GM11168 (cell line): ENCODE measurements around the gene MRM3.
"Not testable (repeated sequence)": the region's sequence is repeated elsewhere in the genome, so short reads cannot be mapped to it uniquely, and the experiment has no call there.

Experiments used
- in situ Hi-C: fragments of 300-500 bp; cut with MboI; formaldehyde crosslinking; loops from one replicate; pipeline ENCODE4 v1.12.0; 2022; ENCODE audit warnings: low sequenced_read_pairs; ENCODE audit not compliant: unreplicated experiment

MRM3 gene, protein sequence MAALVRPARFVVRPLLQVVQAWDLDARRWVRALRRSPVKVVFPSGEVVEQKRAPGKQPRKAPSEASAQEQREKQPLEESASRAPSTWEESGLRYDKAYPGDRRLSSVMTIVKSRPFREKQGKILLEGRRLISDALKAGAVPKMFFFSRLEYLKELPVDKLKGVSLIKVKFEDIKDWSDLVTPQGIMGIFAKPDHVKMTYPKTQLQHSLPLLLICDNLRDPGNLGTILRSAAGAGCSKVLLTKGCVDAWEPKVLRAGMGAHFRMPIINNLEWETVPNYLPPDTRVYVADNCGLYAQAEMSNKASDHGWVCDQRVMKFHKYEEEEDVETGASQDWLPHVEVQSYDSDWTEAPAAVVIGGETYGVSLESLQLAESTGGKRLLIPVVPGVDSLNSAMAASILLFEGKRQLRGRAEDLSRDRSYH

DNA sequence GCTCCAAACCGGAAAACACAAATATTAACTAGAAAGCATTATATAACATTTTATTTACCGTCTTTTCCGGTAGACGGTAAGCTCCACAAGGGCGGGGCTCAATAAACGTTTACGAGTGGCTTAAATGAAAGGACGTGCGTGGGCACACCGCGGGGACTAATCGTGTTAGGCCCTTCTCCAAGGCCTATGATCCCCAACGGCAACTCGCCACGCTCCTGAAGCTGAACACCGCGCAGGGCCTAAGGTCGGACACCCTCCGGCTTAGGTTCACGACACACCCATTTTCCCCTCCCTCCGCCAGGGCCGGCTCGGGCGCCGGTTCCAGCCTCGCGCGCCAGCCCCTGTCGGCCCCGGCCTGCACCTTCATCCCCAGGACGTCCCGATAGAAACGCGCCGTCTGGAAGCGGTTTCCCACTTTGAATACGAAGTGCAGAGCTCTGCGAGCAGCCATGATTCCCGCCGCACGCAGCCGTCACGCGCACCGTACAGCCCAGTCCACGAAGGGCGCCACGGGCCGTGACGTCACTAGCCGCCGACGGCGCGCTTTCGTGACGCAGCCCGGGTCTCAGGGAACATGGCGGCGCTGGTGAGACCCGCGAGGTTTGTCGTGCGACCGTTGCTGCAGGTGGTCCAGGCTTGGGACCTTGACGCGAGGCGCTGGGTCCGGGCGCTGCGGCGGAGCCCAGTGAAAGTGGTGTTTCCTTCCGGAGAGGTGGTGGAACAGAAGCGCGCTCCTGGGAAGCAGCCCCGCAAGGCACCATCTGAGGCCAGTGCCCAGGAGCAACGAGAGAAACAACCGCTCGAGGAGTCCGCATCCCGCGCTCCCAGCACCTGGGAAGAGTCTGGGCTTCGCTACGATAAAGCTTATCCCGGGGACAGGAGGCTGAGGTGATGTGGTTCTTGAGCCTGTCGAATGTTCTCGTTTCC lies at the start of gene MRM3, which contains the start of gene GLOD4:
Gene MRM3, plus strand, starts transcription at position 549 of the 927 bp plus-strand sequence. Its CDS starts 26 bp downstream, at position 575.
Gene GLOD4, minus strand, starts transcription at position 476 of the 927 bp plus-strand sequence. Its CDS starts 25 bp downstream, at position 451.
- in situ Hi-C loops = no loop called here

DNA sequence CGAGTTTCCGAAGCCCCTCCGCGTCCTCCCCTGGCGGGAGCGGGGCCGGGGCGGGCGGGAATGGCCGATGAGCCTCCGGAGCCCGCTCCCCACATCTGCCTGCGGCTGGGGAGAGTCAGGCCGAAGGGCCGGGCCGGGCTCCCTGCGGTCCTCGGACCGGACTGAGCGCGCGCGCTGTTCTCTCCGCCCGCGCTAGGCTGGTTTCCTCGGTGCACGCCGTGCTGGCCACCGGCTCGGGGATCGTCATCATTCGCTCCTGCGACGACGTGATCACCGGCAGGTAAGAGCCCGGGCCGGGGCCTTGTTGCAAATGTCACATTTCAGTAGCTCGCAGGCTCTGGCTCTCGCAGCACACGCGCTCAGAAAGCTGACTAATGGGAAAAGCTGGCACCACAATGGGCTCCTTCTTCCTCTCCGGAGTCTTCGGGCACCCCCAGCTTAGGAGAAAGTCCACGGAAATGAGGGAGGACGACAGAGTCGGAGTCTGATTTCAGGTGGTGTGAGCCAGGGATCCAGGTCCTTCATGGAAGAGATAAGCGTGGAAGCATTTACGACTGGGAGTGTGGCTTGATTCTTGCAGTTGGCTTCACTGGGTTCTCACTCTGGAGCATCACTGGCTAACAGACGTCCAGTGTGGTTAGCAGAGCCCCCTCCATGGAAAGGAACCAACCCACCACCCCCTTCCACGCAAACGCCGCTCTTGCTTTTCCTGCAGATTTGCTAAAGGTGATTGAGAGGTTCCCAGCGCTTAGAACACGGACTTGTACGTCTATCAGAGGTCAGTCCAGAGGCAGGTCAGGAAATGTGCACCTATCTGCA lies 49.0 kb upstream of the MRM3 start:
- in situ Hi-C loops = no loop called here

DNA sequence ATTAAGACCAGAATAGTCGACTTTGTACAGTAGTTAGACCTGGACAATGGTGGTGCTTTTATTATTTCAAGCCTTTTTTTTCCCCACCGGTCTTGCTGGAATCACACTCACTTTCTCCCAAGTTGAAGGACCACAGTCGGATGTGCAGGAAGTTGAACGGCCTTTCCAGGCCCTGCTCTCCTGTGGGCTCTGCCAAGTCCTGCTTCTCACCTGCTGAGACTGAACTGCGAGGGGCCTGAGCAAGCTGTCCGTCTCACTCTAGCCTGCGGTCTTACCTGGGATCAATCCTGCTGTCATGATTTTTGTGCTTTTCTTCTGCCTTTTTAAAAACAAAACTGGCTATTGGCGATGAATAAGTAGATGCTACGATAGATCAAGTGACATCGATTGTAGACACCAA lies 48.4 kb upstream of the MRM3 start:
- in situ Hi-C loops = no loop called here

DNA sequence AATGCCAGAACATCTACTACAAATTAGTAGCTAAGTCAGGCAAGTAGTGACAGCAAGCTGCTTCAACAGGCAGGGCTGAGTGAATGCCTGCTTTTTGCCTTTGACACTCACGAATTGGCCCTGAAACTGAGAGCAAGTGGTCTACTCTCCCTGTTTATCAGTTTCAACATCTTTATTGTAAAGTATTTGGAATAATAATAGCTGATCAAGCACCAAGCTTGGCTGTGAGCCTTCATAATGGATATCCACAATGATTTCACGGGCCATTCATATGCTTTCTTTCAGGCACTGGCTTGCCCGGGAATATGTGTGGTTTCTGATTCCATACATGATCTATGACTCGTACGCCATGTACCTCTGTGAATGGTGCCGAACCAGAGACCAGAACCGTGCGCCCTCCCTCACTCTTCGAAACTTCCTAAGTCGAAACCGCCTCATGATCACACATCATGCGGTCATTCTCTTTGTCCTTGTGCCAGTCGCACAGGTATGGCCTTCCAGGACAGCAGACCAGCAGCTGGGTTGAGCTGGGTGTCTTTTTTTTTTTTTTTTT lies 44.5 kb upstream of the MRM3 start:
- in situ Hi-C loops = no loop called here

DNA sequence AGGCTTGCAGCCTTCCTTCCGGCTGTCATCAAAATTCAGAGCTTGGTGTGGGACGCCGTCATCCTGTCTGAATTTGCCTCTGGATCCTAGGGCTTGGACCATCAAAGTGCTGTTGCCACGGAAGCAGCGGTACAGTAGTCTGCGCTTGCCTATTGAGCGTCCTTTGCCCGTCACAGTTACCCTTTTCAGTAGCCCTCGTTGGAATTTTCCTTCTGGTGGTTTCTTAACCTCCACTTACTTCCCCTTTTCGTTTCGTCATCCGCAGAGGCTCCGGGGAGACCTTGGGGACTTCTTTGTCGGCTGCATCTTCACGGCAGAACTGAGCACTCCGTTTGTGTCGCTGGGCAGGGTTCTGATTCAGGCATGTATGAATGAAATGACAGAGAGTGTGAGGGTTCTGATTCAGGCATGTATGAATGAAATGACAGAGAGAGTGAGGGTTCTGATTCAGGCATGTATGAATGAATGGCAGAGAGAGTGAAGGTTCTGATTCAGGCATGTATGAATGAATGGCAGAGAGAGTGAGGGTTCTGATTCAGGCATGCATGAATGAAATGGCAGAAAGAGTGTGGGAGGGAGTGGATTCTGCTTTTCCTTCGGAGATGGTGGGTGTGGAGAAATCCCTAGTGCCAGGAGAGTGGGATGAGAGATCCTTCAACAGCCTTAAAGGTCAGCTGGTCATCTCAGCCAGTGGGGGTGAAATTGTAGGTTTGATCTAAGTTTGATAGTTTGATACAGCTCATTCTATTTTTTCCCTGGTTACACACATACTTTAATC lies 41.7 kb upstream of the MRM3 start:
- in situ Hi-C loops = no loop called here

DNA sequence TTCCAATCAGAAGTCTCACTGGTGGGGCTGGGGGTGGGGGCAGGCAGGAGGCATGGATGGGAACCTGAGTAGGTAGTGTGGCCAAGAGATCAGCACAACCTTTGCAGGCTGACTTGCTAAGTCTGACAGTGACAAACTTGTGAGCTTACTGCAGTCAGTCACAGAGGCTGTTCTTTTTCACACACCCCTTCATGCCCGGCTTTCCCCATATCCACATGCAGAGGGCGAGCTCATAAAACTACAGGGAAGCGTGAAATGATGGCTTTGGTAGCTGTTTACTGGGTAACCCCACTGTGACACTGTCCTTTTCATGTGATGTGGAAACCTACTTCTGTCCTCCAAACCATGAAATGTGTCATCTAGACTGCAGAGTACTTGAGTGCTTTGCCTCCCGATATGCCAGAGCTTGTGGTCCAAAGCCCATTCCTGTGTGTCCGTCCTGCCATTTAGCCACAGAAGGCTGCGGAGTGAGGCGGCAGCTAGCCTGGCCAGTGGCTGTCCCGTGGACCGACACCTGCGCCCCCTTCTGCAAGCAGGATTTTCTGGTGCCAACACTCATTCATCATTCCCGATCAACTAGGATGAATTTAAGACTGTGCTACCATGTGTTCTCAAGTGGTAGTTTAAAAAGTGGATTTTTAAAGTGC lies 39.9 kb upstream of the MRM3 start:
- in situ Hi-C loops = no loop called here

DNA sequence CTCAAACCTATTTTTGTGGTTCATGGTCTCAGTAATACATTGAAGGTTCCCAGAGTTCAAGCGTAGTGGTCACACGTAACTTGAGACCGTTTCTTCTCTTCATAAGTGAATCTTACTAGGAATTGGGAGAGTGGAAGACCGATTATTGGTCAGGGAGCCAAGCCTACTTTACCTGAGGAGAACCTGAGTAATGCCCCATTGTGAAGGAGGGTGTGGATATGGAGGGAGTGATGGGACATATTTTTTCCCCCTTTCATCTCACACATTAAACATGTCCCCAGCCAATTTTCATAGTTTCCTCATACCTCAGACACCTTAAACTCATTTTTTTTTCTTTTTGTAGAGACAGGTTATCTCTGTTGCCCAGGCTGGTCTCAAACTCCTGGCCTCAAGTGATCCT lies 39.0 kb upstream of the MRM3 start:
- in situ Hi-C loops = no loop called here

DNA sequence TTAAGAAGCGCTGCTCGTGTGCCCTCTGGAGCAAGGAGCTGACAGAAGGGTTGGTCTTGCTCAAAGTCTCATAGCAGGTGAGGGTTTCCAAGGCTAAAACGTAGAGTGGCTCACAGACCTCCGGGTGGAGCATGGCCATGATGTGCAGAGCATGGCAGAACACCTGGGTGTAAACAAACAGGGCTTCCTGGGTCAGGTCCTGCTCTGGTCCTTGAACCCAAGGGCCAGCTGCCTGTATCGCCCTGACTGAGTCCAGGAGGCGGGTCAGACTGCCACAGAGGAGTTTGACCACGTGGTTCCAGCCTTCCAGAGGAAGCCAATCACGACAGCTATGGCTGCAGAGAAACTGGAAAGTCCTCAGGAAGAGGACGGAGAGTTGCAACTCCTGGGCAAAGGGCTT lies 37.2 kb upstream of the MRM3 start:
- in situ Hi-C loops = no loop called here

DNA sequence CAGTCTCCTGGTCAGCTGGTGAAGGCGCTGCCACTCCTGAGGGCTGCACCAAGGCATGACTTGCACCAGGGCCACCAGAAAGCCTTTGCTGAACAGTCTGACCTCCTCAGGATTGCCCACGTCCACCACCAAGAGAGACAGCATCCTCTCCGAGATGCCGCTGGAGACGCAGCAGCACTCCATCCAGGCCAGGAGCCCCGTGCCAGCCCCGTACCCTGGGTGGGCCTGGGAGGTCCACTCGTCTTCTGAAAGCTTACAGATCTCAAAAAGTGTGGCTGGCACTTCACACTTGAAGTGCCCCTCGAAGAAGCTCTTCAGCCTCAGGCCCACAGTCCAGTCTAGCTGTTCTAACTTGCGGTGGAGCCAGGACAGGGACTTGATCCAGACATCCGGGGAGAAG lies 36.7 kb upstream of the MRM3 start:
- in situ Hi-C loops = no loop called here

DNA sequence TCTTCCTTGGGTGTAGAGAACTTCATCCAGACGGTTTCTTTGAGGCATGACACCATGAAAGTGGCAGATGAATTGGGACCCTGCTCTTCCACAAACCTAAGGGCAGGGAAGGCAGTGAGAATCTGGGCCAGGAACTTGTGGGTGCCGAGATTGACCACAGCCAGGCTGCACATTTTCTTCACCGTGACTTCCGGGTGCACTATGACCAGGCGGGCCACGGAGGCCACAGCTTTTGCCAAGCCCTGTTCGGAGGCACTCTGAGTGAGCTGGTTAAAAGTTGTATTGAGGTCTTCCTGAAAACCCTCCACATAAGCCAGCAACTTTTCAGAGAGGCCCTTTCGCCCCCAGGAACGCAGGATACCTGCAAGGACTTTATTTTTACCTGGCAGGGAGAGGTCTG lies 36.0 kb upstream of the MRM3 start:
- in situ Hi-C loops = no loop called here

DNA sequence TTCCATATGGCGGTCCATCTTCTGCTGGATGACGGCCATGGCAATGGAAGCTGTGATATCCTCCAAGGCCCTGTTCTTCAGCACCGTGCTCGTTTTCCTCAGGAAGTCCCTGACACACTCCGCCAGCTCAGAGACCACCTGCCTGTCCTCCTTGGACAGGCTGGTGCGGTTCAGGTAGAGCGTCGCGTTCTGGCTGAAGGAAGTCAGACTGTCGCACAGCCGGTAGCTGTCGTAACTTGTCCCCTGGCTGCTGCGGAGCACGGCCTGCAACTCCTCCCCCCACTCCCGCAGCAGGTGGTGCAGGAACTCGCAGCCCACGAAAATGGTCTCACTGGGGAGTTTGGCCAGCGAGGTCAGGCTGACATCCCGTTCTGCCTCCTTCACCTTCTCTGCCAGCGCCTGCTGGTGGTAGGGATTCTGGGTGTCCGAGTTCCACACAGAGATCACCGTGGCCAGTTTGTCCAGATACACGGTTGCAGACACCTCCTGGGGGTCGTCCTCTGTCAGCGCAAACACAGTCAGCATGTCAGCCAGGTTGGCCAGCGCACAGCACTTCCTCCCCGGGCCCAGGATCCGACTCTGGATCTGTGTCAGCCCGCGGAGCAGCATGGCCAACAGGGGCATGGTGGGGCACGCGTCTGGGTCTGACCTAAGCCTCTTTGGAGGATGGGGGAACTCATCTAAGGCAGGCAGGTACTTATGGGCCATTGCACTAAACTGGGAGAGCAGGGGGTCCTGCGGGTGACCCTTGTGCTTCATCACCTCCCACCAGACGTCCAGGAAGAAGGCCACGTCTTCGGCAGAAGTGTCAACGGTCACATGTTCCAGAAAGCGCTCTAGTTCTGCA lies 35.1 kb upstream of the MRM3 start:
- in situ Hi-C loops = no loop called here

DNA sequence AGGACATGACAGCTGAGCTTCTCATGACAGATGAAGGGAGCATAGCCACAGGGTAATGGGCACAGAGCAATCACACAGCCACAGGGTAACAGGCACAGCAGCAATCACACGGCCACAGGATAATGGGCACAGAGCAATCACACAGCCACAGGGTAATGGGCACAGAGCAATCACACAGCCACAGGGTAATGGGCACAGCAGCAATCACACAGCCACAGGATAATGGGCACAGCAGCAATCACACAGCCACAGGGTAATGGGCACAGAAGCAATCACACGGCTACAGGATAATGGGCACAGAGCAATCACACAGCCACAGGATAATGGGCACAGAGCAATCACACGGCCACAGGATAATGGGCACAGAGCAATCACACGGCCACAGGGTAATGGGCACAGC lies 33.5 kb upstream of the MRM3 start:
- in situ Hi-C loops = not testable (repeated sequence)

DNA sequence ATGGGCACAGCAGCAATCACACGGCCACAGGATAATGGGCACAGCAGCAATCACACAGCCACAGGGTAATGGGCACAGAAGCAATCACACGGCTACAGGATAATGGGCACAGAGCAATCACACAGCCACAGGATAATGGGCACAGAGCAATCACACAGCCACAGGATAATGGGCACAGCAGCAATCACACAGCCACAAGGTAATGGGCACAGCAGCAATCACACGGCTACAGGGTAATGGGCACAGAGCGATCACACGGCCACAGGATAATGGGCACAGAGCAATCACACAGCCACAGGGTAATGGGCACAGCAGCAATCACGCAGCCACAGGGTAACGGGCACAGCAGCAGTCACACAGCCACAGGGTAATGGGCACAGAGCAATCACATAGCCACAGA lies 32.8 kb upstream of the MRM3 start:
- in situ Hi-C loops = not testable (repeated sequence)

DNA sequence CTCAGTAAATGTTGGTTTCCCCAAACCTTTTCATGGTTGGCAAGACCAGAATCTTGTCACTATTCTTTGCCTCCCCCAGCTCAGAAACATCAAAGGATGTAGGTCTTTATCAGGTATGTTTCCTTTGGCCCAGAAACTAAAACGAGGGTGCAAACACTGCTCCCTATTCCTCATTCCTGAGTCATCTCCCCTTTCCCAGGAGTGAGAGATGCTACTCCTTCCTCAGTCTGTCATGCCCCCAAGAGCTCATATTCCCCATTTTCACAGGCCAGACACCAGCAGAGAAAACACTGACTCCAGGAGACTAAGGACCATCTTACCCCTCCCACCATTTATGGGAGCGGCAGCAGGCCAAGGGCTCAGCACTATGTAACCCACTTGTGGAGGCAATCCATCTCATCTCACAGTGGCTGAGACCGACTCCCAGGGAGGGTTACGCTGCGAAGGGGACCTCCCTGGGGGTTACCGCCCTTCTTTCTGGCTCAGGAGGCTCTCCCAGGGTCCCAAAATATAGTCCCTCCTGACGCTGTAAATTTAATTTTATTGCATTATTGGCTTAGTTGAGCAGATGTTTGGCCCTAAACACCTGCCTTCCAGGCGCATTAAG lies 31.6 kb upstream of the MRM3 start:
- in situ Hi-C loops = no loop called here

DNA sequence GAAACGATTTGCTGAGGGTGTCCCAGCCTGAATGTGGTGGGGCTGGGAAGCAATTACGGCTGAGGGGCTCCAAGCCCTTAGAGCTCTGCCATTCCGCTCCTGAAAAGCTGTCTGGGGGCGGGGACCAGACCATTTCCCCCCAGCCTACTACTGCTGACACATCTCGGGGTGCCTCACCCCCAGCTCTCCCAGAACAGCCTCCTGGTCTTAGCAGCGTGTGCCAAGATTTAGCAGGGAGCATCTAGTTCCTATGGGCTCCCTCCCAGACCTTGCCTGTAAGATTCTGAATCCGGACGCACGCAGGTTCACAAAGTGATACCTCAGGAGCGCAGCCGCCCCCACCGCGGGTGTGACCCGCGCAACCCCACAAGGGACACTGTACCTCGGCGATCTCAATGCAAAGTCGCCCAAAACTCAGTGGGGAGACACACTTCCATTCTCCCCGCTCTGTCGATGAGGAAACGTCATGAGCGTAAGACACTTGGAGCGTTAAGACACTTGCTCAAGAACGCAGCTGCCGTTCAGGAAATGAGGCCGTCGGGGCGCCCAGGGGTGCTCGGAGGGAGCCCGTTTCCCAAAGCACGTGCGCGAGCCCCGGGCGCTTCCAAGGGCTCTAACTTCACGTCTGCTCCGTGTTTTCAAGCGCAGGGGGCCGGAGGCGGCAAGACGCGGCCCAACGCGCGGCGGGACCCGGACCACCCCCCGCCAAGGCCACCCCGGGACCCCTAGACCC lies 30.7 kb upstream of the MRM3 start:
- in situ Hi-C loops = no loop called here

DNA sequence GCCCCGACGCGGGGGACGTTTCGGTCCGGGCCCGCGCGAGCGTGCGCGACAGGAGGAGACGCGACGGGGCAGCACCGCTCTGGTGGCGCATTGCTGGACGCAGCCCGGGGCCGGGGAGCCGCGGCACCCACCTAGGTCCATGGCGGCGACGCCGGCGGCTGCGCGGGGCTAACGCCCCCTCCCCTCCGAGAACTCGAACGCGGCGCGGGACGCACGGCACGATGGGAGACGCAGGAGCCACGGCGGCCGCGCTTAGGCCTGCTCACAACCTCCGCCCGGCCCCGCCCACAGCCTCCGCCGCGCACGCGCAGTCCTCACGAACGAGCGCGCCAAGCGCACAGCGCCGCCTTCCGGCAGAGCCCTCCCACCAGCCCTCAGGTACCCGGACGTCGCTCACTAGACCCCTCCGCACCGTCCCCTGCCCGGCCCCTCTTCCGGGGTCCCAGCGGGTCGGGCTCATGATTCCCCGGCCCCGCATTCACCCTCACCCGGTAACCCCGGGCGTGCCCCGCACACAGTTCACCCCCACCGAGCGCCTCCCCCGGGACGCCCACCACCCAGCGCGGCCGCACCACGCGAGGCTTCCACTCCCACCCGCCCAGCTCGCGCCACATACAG lies 30.0 kb upstream of the MRM3 start, which contains the start of gene GEMIN4:
Gene GEMIN4, minus strand, starts transcription at position 263 of the 618 bp plus-strand sequence. Its CDS starts 122 bp downstream, at position 141.
- in situ Hi-C loops = no loop called here
